Activated CD4-positive, alpha-beta T cell treated with anti-CD3 and anti-CD28 coated beads, Interleukin-2, amount 10 ng/mL, durations not matched to agents 24 days and 14 days (primary cell): Measurements from ENCODE around the gene NPC1. TPM values are rescaled to one million over a fixed set of nuclear protein-coding genes. Genes with fewer than 3 reads are reported as not detected.

Experiments
- DNase-seq: peaks from one replicate; pipeline ENCODE4 v3.0.0; 2022
- H3K27ac Mint-ChIP-seq: one replicate; pipeline ENCODE4 v1.8.0; 2022; ENCODE audit warnings: mild to moderate bottlenecking, mixed read lengths
- H3K27me3 Mint-ChIP-seq: one replicate; pipeline ENCODE4 v1.8.0; 2022; ENCODE audit warnings: mixed read lengths
- H3K36me3 Mint-ChIP-seq: one replicate; pipeline ENCODE4 v1.8.0; 2022; ENCODE audit warnings: low read depth, mild to moderate bottlenecking, mixed read lengths
- H3K4me1 Mint-ChIP-seq: one replicate; pipeline ENCODE4 v1.8.0; 2021; ENCODE audit warnings: mixed read lengths
- H3K4me3 Mint-ChIP-seq: one replicate; pipeline ENCODE4 v1.8.0; 2022; ENCODE audit warnings: mild to moderate bottlenecking, moderate library complexity, mixed read lengths
- H3K9me3 Mint-ChIP-seq: one replicate; pipeline ENCODE4 v1.8.0; 2021; ENCODE audit warnings: mixed read lengths
- intact Hi-C: fragments of 100-400 bp; cut with micrococcal nuclease; formaldehyde crosslinking; loops from one replicate; pipeline ENCODE4 v1.15.1; 2023
- total RNA-seq: library from RNA; stranded (reverse); gene quantifications from 2 replicates; pipeline ENCODE4 v1.2.3, GENCODE V29; 2022

Gene NPC1
- total RNA-seq, 1 donor from 2014 or later: 29.9 TPM

GRCh38 chr18:23592911-23593310 lies 6.6 kb upstream of the NPC1 start:
- Mint-ChIP-seq H3K4me3 (no peak overlapping the region), H3K4me1 (peaks cover 10% of the 10 kb centered on the region), H3K36me3 (no peaks in the 10 kb centered on the region), H3K27me3 (peaks cover 11% of the 10 kb centered on the region), H3K27ac (peak overlapping the region; percentile 35), H3K9me3 (no peaks in the 10 kb centered on the region)
- intact Hi-C loops: no loop called here
- no peak for DNase-seq

GRCh38 chr18:23591011-23591410 lies 4.7 kb upstream of the NPC1 start:
- H3K27ac Mint-ChIP-seq: no peak overlapping the region
- intact Hi-C loops: no loop called here
- no peak overlapping the region for H3K4me3 Mint-ChIP-seq
- H3K9me3 Mint-ChIP-seq: no peaks in the 10 kb centered on the region
- peaks cover 6% of the 10 kb centered on the region for H3K27me3 Mint-ChIP-seq
- H3K36me3 Mint-ChIP-seq: no peaks in the 10 kb centered on the region
- peaks cover 17% of the 10 kb centered on the region for H3K4me1 Mint-ChIP-seq
- DNase-seq: no peak

DNA sequence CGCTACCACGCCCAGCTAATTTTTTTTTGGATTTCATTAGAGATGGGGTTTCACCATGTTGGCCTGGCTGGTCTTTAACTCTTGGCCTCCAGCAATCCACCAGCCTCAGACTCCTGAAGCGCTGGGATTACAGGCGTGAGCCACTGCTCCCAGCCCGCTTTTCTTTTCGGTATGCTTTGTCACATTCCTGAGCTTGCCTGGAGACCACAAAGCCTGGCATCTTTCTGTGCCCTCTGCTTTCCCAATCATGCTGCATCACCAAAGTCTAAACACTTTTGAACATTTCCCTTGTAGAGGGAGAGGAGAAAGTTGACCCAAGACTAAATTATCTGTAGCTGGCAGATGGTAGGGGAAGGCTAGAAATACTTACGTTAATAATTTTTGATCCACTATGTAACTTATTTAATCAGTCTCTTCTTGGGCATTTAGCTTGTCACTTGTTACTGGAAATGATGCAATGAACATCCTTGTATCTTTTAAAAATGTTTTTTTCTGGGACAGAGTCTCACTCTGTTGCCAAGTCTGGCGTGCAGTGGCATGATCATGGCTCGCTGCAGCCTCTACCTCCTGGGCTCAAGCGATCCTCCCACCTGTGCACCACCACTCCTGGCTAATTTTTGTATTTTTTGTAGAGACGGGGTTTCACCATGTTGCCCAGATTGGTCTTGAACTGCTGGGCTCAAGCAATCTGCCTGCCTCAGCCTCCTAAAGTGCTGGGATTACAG lies 2.7 kb upstream of the NPC1 start:
- intact Hi-C loops: loop anchor here (5.0 kb wide), 2 partner anchors 428 to 657 kb away; partner anchors contain the start of gene RBBP8
- H3K27ac Mint-ChIP-seq: no peak overlapping the region
- H3K4me3 Mint-ChIP-seq: no peak overlapping the region
- H3K4me1 Mint-ChIP-seq: peaks cover 27% of the 10 kb centered on the region
- H3K9me3 Mint-ChIP-seq: no peaks in the 10 kb centered on the region
- DNase-seq: no peak
- H3K36me3 Mint-ChIP-seq: peaks cover 6% of the 10 kb centered on the region
- peaks cover 6% of the 10 kb centered on the region for H3K27me3 Mint-ChIP-seq

- intact Hi-C loops: loop anchor here (1.0 to 5.0 kb wide), 4 partner anchors 46 to 655 kb away; partner anchors contain the start of gene RBBP8
- peak overlapping the region; percentile 96 for H3K27ac Mint-ChIP-seq
- DNase-seq: peak; percentile 69
- peaks cover 3% of the 10 kb centered on the region for H3K27me3 Mint-ChIP-seq
- peak overlapping the region; percentile 94 for H3K4me3 Mint-ChIP-seq
- no peaks in the 10 kb centered on the region for H3K9me3 Mint-ChIP-seq
- peaks cover 11% of the 10 kb centered on the region for H3K36me3 Mint-ChIP-seq
- peaks cover 31% of the 10 kb centered on the region for H3K4me1 Mint-ChIP-seq
Observed at GRCh38 chr18:23587220-23587642, 925 bp upstream of the NPC1 start.

DNA sequence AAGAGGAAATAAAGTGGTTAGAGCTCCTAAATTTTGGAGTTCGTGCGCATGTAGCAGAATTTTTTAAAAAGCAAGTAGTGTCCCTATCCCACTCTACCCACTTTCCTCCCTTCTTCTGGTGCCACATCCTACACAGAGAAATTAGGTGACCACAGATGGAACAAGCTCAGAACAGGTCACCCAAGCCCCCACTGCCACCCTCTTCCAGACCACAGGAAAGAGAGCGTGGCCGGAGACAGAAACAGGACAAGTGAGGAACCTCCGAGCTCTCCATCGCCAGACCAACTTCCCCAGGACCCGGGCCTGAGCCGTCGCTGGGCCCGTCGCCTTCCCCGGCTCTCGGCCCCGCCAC lies 433 bp downstream of the NPC1 start:
- no peak for DNase-seq
- Mint-ChIP-seq H3K36me3 (peaks cover 19% of the 10 kb centered on the region), H3K27me3 (peaks cover 3% of the 10 kb centered on the region), H3K4me1 (peaks cover 43% of the 10 kb centered on the region), H3K9me3 (no peaks in the 10 kb centered on the region), H3K27ac (peak overlapping the region; percentile 96), H3K4me3 (peak overlapping the region; percentile 94)
- intact Hi-C loops: loop anchor here (1.0 to 5.0 kb wide), 7 partner anchors 12 to 654 kb away; partner anchors contain the start of genes RBBP8, RIOK3 and RMC1

DNA sequence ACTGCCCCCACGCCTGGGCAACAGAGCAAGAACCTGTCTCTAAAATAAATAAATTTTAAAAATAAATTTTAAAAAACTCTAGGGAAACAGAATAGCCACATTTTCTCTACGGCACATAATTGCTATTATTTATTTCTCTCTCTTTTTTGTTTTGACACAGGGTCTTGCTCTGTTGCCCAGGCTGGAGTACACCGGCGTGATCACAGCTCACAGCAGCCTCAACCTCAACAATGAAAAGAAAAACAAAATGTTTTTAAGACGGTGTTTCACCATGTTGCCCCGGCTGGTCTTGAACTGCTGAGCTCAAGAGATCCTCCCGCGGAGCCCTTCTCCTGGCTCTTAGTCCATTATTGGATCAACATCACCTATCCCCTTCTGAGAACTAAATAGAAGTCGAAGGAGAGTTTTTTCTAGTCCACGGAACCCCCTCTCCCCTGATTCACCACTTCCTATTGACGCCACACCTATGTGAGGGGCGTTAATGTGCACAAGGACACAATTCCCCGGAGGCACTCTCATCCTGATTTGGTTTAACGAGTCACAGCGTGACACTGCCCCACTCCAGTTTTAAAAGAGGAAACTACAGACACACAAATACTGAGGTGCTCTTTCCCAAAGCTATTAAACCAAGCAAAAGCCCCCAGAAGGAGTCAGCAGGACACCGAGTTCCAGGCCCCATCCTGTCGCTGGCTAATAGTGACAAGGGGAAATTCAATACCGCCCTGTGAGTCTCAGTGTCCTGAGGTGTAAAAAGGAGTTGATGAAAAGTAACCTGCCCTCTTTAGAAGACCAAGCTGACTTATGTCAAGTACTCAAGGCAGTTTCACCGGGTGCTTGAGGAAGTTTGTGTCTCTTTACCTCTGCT lies 1.1 kb downstream of the NPC1 start:
- H3K9me3 Mint-ChIP-seq: no peaks in the 10 kb centered on the region
- H3K36me3 Mint-ChIP-seq: peaks cover 24% of the 10 kb centered on the region
- peaks cover 3% of the 10 kb centered on the region for H3K27me3 Mint-ChIP-seq
- H3K27ac Mint-ChIP-seq: peak overlapping the region; percentile 96
- DNase-seq: peak; percentile 70
- intact Hi-C loops: loop anchor here (2.0 to 5.0 kb wide), 3 partner anchors 146 to 653 kb away; partner anchors contain the start of gene RBBP8
- H3K4me3 Mint-ChIP-seq: peak overlapping the region; percentile 94
- H3K4me1 Mint-ChIP-seq: peaks cover 48% of the 10 kb centered on the region

DNA sequence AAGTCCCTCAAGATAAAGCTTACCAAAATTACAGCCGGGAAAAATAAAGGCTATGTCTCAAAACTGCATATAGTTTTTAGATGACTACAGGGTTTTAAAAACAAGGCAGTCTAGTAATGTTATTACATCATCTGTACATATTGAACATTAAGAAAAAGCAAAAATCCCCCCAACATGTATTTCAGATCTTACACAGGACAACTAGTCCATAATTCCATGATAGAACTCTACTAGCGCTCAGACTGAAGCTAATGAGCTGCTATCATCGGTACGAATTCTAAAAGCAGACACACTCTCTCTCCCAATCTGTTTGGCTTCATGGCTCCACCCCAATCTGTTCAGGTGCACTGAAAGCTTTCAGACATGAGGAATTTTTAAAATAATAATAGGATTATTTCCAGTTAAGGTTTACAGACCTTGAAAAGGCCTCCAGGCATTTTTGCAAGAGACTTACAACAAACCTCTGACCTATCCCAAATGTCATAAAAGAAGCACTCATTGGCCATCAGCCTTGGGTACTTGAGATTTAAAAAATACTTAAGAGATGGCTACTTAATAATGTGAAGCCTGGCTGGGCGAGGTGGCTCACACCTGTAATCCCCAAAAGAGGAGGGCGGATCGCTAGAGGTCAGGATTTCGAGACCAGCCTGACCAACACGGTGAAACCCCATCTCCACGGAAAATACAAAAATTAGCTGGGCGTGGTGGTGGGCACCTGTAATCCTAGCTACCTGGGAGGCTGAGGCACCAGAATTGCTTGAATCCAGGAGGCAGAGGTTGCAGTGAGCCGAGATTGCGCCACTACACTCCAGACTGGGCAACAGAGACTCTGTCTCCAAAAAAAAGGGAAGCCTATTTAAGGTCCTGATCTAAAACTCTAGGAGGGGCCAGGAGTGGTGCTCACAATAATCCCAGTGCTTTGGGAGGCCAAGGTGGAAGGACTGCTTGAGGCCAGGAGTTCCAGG lies 2.0 kb downstream of the NPC1 start:
- no peaks in the 10 kb centered on the region for H3K9me3 Mint-ChIP-seq
- H3K36me3 Mint-ChIP-seq: peaks cover 27% of the 10 kb centered on the region
- peak overlapping the region; percentile 21 for H3K4me3 Mint-ChIP-seq
- DNase-seq: no peak
- peaks cover 3% of the 10 kb centered on the region for H3K27me3 Mint-ChIP-seq
- peaks cover 48% of the 10 kb centered on the region for H3K4me1 Mint-ChIP-seq
- H3K27ac Mint-ChIP-seq: no peak overlapping the region
- intact Hi-C loops: loop anchor here (2.0 kb wide), 1 partner anchor 146 kb away; no protein-coding TSS in a partner anchor

DNA sequence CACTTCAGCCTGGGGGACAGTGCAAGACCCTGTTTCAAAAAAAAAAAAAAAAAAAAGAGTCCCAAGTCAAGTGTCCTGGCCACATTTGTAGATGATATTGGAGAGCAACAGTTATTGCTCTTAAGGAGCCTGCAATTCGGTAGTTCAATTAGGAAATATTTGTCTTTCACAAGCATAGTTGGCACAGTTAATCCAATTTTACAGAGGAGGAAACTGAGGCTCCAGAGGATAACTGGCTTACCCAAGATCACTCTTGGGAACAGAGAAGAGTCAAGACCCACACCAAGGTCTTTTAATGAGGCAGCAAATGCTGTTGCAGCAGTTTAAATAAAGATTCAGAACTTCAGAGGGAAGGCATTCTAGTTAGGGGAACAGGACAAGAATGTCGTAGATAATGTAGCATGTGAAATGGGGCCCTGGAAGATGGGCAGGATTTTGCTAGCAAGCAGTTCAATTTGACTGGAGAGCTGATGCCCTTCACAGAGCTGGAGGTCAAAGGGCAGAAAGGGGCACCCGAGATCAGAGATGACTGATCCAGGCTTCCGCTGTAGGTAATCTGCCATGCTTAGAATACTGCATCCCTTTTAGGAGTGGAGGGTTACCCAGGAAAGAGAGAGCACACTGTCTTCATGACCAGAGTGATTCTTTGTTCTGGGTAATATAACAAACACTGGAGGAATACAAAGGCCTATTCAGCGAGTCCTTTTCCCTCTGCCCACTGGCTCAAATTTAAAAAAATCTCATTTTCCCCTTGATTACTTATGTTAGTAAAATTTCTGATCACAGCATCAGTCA lies 3.0 kb downstream of the NPC1 start:
- peak overlapping the region; percentile 8 for H3K4me3 Mint-ChIP-seq
- intact Hi-C loops: no loop called here
- H3K36me3 Mint-ChIP-seq: peaks cover 34% of the 10 kb centered on the region
- H3K4me1 Mint-ChIP-seq: peaks cover 58% of the 10 kb centered on the region
- no peaks in the 10 kb centered on the region for H3K9me3 Mint-ChIP-seq
- H3K27ac Mint-ChIP-seq: no peak overlapping the region
- DNase-seq: no peak
- H3K27me3 Mint-ChIP-seq: no peaks in the 10 kb centered on the region

DNA sequence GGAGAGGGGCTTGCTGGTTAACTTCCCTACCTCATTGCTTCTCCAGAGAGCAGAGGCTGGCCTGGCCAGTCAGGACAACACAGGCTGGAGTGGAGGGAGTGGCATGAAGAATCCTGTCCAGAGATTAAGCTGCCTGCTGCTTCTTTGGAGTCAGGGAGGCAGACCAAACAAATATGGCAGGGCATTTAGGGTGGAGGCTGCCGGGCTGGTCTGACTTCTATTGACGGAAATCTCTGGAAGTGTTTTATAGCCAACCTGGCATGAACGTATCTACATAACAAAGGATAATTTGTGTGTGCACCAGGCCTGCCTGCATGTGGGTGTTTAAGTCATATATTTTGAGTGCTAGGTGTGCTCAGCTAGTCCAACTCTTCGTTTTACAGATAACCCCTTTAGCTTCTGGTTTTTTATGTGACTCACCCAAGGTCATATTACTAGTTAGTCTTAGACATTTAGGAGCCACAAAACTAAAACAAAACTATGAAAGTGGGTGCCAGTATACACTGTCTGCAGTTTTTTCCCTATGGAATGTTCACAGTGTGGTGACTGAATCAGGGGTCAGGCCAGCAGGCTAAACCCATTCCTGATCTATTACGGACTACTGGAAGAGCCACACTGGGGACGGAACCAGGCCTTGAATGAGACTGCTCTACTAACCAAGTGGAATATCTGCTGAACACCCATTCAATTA lies 5.5 kb downstream of the NPC1 start:
- Mint-ChIP-seq H3K36me3 (peaks cover 40% of the 10 kb centered on the region), H3K27ac (no peak overlapping the region), H3K4me1 (peaks cover 52% of the 10 kb centered on the region), H3K9me3 (no peaks in the 10 kb centered on the region), H3K27me3 (no peaks in the 10 kb centered on the region), H3K4me3 (no peak overlapping the region)
- DNase-seq: no peak
- intact Hi-C loops: no loop called here

DNA sequence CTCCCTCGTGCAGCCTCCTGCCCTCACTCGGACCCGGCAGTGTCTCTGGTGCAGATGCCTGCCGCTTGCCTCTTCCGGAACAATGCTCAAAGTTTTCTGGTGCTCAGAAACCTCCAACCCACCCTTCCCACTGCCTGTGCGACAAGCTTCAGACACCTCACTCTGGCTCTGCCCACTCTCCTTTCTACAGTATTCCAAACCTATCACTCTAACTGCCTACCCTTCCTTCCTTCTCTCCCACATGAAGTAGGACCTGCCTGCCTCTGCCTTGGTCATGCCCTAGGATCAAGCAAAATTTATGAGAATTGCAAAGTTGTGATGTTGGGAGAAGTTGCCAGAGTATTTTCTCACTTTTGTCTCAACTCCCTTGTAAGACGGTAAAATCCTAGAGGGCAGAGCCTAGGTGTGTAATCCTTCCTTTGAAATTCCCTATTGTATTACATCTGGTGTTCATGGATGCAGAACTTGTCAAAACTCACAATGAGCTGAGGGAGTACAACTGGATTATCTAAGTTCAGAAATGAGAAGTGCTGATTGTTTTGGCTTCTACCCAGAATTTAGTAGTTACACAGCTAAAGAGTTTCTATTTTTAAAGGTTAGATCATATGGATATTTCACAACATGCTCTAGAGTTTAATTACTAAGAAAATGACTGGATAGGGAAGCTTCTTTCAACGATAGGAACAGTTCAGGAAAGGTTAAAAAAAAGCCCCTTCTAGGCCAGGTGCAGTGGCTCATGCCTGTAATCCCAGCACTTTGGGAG lies 7.2 kb downstream of the NPC1 start:
- intact Hi-C loops: no loop called here
- DNase-seq: no peak
- Mint-ChIP-seq H3K27me3 (no peaks in the 10 kb centered on the region), H3K36me3 (peaks cover 41% of the 10 kb centered on the region), H3K4me3 (no peak overlapping the region), H3K9me3 (no peaks in the 10 kb centered on the region), H3K4me1 (peaks cover 55% of the 10 kb centered on the region), H3K27ac (peak overlapping the region; percentile 4)

- Mint-ChIP-seq H3K4me3 (no peak overlapping the region), H3K36me3 (peaks cover 37% of the 10 kb centered on the region), H3K9me3 (no peaks in the 10 kb centered on the region), H3K4me1 (peaks cover 55% of the 10 kb centered on the region), H3K27me3 (no peaks in the 10 kb centered on the region), H3K27ac (peak overlapping the region; percentile 4)
- no peak for DNase-seq
- intact Hi-C loops: no loop called here
Observed at GRCh38 chr18:23578067-23578701, 8.1 kb downstream of the NPC1 start.
